Keratinocyte (primary cell): Measurements from ENCODE around the gene SLC51B.

Source experiments
- CTCF ChIP-seq, 3 experiments: IDR thresholded peaks in 1 of 3; conservative IDR thresholded peaks in 1 of 3; optimal IDR thresholded peaks in 1 of 3; 2 replicates in 2 of 3; 3 replicates in 1 of 3; pipeline versions ENCODE3 to v1.5.1; 2011; ENCODE audit warnings: low read length in 3 of 3, mild to moderate bottlenecking in 3 of 3, moderate library complexity in 2 of 3, control low read depth in 1 of 3, inconsistent platforms in 1 of 3; ENCODE audit not compliant: insufficient read depth in 2 of 3; ENCODE audit errors: extremely low read depth in 1 of 3
- EZH2 ChIP-seq: IDR thresholded peaks from one replicate; pipeline ENCODE4 v1.6.1; 2012; ENCODE audit warnings: inconsistent platforms, mild to moderate bottlenecking, low read length, moderate library complexity

GRCh38 chr15:65026756-65027155, 18.4 kb upstream of the SLC51B start:
- TF ChIP-seq CTCF (optimal IDR thresholded peaks at IDR 0.05 in 1 of 3, IDR thresholded peaks at IDR 0.05 in 1 of 3, conservative IDR thresholded peaks at IDR 0.05 in 1 of 3; ENCODE audit: extremely low read depth in 1 of 3, insufficient read depth in 2 of 3, low read length in 3 of 3) (no peak), EZH2 (no peak)
